Liver (tissue), 3 donors: ENCODE results near the gene MAP3K8.

Experiments used
- EGR1 ChIP-seq, 2 donors: IDR thresholded peaks; 2 replicates each; pipeline ENCODE4 v1.6.1; 2016 to 2018; ENCODE audit warnings: antibody characterized with exemption in 2 of 2, low read depth in 2 of 2
- FOXA1 ChIP-seq: IDR thresholded peaks from 2 replicates; pipeline ENCODE4 v1.6.1; 2016; ENCODE audit warnings: antibody characterized with exemption
- HNF4G ChIP-seq: IDR thresholded peaks from 2 replicates; pipeline ENCODE4 v1.6.1; 2016; ENCODE audit warnings: antibody characterized with exemption
- NR2F2 ChIP-seq: IDR thresholded peaks from 2 replicates; pipeline ENCODE4 v1.6.1; 2016; ENCODE audit warnings: antibody characterized with exemption
- SP1 ChIP-seq: IDR thresholded peaks from 2 replicates; pipeline ENCODE4 v1.6.1; 2018; ENCODE audit warnings: antibody characterized with exemption, mild to moderate bottlenecking
- TAF1 ChIP-seq: conservative IDR thresholded peaks from 2 replicates; pipeline ENCODE4 v1.6.1; 2016; ENCODE audit warnings: antibody characterized with exemption, mild to moderate bottlenecking
- YY1 ChIP-seq: IDR thresholded peaks from 2 replicates; pipeline ENCODE4 v1.6.1; 2016; ENCODE audit warnings: antibody characterized with exemption, mild to moderate bottlenecking
- TF ChIP-seq, protein P1 (sequence below): IDR thresholded peaks from 2 replicates; pipeline ENCODE4 v1.6.1; 2016; ENCODE audit warnings: antibody characterized with exemption
- TF ChIP-seq, protein P2 (sequence below): fragments of 150-350 bp; IDR thresholded peaks from 2 replicates; pipeline ENCODE4 v1.5.1; 2017; ENCODE audit warnings: improper control_type of control experiment, low read depth, low read length; ENCODE audit not compliant: missing input control
- TF ChIP-seq, protein P3 (sequence below): IDR thresholded peaks from 2 replicates; pipeline ENCODE4 v1.6.1; 2016; ENCODE audit warnings: antibody characterized with exemption
- donor health status: healthy.
- donor health status: healthy.

DNA sequence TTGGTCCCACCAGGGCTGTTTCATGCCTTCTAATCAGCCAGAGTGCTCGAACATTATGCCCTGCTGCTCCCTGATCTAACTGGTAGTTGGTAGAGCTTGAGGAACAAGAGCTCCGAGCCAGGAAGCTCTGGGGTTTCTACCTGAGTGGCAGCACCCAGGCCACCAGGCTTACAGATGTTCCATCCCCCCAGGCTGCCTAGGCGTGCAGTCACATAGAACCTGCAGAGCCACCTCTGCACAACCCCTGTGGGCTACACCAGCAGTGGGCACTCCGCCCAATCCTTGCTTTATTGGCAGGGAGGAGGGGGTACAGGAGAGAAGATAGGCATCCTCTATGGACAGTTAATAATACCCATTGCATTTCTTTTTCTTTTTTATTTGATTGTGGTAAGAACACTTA is 21.8 kb downstream of the MAP3K8 start:
- TF ChIP-seq, protein P1, sequence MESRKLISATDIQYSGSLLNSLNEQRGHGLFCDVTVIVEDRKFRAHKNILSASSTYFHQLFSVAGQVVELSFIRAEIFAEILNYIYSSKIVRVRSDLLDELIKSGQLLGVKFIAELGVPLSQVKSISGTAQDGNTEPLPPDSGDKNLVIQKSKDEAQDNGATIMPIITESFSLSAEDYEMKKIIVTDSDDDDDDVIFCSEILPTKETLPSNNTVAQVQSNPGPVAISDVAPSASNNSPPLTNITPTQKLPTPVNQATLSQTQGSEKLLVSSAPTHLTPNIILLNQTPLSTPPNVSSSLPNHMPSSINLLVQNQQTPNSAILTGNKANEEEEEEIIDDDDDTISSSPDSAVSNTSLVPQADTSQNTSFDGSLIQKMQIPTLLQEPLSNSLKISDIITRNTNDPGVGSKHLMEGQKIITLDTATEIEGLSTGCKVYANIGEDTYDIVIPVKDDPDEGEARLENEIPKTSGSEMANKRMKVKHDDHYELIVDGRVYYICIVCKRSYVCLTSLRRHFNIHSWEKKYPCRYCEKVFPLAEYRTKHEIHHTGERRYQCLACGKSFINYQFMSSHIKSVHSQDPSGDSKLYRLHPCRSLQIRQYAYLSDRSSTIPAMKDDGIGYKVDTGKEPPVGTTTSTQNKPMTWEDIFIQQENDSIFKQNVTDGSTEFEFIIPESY: no peak
- TF ChIP-seq, protein P2, sequence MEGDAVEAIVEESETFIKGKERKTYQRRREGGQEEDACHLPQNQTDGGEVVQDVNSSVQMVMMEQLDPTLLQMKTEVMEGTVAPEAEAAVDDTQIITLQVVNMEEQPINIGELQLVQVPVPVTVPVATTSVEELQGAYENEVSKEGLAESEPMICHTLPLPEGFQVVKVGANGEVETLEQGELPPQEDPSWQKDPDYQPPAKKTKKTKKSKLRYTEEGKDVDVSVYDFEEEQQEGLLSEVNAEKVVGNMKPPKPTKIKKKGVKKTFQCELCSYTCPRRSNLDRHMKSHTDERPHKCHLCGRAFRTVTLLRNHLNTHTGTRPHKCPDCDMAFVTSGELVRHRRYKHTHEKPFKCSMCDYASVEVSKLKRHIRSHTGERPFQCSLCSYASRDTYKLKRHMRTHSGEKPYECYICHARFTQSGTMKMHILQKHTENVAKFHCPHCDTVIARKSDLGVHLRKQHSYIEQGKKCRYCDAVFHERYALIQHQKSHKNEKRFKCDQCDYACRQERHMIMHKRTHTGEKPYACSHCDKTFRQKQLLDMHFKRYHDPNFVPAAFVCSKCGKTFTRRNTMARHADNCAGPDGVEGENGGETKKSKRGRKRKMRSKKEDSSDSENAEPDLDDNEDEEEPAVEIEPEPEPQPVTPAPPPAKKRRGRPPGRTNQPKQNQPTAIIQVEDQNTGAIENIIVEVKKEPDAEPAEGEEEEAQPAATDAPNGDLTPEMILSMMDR: no peak
- TF ChIP-seq HNF4G (no peak), NR2F2 (no peak), TAF1 (no peak), YY1 (no peak), EGR1 (IDR thresholded peaks at IDR 0.05; ENCODE audit: low read depth in 2 of 2) (no peak), FOXA1 (no peak), SP1 (no peak)
- TF ChIP-seq, protein P3, sequence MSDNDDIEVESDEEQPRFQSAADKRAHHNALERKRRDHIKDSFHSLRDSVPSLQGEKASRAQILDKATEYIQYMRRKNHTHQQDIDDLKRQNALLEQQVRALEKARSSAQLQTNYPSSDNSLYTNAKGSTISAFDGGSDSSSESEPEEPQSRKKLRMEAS: no peak
